Activated CD4-positive, alpha-beta T cell treated with anti-CD3 and anti-CD28 coated beads, Interleukin-2, amount 50 U/mL, for 48 hours (primary cell): ENCODE data around the gene E2F6.
"Not testable (repeated sequence)": the region's sequence is repeated elsewhere in the genome, so short reads cannot be mapped to it uniquely, and the experiment has no call there.

Source experiments
- DNase-seq, 2 experiments: peaks; one replicate each; pipeline ENCODE4 v3.0.0-alpha.2; 2020

E2F6 gene

DNA sequence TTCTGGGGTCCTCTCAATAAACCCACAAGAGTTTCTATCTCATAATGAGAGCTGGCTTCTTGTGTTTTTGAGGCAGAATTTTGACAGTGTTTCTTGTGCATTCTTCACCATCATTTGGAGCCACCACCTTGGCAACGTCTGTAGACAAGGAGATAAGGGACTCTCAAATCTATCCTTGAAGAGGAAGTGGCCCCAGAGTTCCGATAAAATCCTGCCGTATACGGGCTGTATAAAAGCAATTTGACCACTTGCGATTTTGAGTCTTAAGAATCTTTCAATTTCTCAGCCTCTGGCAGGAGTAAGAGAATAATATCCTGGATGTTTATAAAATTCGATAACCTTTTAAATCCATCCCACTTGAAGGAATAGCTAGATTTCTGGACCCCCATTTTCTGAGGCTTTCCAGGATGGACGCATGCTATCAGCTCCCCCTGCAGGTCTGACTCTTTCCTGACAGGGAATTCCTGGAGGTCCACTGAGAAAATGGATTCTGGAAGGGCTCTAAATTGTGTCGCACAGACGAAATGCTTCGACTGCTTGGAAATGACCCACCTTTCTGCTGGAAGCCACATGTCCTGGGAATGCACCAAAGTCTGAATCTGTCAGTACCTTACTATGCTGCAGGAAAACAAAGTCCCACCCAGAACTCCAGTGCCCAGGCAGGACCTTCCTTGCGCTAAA lies 54.1 kb downstream of the E2F6 start:
- DNase-seq, result no peak

DNA sequence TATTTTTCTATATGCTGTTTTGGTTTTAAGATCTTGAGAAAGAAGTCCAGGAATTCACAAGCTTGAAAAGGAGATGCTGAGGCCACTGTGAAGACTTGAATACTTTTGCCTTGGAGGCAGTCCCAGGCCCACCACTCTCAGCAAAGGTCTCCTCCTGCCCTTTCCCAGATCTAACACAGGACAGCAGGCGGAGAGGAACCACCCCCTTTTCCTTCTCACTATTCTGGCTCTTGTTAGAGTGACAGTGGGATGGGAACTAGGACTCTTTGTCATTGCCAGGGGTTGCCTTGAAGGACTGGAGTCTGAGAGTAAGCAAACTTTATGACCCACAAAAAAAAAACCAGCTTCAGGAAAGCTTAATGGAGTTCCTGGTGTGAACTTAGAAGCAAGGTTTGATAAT lies 54.7 kb downstream of the E2F6 start:
- DNase-seq, result no peak

DNA sequence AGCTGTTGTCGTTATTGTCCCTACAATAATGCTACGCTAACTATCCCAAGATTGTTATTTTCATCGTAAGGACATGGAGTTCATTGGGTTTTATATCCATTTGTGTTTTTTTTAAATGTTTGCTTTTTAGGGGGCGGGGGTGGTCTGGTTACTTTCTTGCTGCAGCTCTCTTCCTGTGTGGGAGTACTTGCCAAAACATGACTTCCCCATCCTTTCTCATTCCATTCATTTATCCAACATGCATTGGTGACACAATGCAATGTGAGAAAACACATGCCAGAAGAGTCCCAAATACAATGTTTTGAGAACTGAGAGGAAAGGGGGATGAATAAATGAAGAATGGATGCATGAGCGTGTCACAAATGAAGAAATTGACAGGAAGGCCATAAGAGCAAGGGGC lies 55.9 kb downstream of the E2F6 start:
- DNase-seq, result no peak

DNA sequence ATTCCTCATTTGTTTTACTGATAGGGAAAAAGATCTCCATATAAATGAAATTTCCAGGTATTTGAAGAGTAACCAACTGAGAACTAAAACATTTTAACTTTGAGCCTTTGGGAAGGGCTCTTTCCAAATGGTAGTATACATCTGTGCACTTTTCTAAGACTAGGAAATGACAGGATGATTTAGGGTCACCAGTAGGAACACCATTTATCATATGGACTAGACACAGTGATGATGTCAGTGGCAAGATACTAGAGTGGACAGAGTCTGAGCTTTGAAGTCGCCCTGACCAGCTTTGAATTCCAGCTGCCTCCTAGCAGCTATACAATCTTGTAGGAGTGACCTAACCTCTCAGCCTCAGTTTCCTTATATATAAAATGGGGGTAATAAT lies 56.4 kb downstream of the E2F6 start:
- no peak for DNase-seq

DNA sequence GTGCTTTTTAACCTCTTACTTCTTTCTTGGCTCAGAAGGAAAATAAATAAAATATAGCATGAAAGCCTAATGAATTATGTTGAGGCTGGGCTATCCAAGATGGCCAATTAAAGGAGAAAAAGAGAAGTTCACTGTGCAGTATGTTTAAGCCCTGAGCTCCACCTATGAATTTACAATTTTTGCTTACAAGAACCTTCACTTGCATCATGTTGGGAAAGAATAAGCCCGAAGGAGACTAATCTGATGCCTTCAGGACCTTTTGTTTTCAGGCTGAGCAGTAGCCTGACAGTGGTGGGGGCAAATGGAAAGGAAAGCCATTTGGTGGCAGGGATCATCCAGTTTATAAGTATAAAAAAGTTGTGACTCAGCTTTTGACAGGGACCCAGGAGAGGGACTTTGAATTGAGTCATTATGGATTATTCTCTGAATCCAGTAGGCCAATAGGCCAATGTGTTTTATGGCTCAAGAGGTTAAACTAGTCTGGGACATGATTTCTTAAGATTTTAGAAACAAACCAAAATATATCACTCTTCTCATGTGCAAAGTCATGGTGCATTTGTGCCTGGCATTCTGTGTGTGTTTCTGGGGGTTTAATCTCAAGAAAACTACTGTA lies 56.9 kb downstream of the E2F6 start:
- DNase-seq, result no peak

DNA sequence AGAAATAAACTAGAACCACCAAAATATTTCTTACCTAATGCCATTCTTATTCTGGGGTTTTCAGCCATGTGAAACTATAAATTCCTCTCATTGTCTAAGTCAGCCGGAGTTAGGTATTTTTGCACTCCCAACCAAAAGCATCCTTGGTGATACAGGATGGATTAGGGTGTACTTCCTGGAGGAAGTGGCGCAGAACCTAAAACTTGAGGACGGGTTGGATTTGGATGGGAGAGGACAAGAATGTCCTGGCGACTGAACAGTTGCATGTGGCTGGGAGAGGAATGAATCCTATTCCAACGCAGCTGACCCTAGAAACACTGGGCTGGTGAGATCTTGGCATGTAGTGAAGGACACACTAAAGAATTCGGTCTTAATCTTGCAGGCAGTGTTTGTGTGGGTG lies 58.5 kb downstream of the E2F6 start:
- no peak for DNase-seq

DNA sequence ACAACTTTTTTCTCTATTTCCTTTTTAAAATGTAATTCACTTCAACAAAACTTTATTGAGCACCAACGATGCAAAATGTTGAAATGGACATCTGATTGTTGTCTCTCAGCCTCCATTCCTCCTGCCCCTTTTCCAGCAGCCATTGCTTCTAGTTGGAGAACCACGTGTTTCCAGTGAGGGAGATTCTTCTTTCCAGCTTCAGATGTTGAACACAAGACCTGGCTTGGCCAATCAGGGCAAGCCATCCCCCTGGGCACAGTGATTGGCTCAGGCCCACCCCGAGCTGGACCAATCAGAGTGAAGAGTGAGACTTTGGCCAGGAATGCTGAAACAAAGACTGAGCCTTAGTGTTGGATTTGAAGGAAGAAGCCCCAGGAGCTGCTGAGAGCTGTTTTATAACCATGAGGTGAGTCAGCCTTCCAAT lies 59.0 kb downstream of the E2F6 start:
- DNase-seq, result no peak

DNA sequence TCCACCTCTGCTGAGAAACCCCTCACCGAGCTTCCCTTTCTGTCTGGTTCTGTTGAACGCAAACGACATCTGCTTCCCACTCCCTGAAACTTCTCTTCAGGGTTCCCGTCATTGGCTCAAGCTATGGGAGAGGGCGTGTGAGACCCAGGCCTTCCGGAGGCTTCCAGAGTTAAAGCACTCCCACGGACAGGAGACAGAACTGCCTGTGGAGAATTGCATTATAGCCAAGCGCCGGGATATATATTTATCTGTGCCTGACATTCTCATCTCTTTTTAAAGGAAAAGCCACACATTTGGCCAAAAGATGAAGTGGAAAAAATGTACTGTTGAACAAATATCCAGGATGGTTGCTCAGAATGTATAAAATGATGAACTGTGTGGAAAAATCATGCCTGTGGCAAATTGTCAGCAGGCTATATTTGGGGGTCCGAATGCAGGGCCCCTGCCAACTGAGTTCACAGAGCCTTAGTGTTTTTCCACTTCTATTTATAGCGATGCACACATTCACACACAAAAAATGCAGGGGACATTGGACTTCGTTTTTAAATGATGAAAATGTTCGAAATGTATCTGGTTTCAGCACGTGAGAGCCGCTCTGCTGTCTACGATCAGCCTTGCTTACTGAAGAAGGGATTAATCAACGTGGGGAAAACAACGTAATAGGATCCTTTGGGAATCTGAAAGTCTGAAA lies 59.5 kb downstream of the E2F6 start:
- DNase-seq, result no peak

DNA sequence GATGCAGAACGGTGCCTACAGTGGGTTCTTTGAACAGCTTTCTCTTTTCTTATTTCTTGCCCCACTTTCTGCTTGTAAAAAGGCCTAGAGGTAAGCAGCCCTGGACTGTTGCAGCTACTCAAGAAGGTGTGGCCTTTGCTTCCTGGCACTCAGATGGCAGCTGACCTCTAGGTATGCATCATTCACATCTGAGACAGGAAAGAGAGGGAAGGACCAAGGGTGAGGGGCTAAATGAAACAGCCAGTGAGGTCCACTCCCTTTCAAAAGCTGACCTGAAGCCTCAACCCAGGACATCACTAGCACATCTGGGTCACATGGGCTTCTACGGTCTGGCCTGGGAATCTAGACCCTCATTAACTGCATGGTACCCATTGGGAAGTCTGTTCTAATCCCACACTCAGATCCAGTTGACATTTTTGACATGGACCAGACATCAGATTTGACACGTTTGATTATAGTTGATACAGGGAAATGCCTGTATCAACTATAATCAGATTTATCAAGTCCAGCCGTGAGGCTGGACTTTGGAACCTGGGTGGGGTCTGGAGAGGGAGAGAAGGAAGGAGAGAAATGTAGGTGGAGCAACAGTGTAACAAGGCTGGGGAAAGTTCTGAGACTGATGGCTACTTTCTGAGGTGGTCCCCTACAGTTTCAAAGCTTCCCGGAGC lies 60.2 kb downstream of the E2F6 start:
- no peak for DNase-seq

DNA sequence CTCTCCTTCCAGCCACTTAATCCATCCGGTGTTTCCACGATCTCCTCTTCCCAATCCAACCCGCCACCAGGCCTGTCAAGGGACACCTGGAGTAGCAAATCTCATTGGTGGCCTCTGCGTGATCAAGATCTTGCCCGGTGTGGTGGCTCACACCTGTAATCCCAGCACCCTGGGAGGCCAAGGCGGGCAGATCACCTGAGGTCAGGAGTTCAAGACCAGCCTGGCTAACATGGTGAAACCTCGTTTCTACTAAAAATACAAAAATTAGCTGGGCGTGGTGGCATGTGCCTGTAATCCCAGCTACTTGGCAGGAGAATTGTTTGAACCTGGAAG lies 60.9 kb downstream of the E2F6 start:
- DNase-seq, result not testable (repeated sequence)

DNA sequence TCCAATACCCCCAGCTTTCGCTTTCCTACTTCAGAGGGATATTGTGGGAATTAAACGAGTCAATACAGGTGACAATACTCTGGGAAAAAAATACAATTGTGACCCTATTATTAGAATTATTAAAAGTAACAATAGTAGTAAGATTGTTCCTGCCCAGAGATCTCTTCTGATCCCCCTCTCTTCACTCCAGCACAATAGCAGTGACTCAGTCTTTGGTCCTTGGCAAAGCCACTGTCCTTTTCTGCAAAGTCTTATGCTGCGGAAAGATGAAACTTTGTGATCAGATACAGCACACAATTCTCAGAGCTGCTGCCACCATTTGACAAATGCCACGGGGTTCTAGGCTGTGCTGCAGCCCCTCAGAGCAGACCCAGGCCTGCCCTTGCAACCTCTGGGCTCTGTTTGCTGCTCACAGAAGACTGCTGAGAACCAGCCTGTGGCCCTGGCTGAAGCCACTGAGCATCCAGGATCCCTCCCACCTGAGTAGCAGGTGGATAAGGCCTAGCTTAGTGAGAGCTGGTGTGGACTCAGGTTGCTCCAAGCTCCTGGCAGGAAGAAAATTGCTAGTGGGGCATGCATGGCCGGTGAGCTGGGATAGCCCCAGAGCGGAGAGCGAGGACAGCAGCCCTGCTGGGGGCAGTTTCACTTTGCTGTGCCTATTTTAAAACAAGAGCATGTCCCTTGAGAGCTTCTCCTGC lies 61.4 kb downstream of the E2F6 start:
- no peak for DNase-seq

DNA sequence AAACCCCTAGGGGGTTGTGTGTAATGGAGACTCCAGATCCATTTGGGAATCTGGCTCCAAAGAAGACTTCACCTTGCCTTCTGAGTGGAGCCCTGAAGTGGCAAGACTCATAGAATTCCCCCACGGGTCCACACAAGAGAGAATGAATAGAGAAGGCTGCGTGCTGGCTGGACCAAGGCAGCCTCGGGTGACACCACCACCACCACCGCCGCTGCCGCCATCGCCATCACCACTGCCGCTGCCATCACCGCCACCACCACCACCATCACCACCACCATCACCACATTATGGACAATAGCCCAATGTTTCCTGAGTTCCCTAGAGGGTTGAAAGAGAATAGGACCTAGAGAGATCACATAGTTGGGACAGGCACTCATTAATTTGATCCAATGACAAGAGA lies 63.5 kb downstream of the E2F6 start:
- DNase-seq, result no peak

DNA sequence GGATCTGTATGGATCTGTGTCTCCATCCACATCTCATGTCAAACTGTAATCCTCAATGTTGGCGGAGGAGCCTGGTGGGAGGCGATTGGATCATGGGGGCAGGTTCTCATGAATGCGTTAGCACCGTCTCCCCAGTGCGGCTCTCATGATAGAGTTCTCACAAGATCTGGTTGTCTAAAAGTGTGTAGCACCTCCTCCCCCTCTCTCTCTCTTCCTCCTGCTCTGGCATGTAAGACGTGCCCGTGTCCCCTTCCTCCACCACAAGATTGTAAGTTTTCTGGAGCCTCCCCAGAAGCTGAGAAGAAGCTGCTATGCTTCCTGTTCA lies 66.6 kb downstream of the E2F6 start:
- DNase-seq, result no peak

DNA sequence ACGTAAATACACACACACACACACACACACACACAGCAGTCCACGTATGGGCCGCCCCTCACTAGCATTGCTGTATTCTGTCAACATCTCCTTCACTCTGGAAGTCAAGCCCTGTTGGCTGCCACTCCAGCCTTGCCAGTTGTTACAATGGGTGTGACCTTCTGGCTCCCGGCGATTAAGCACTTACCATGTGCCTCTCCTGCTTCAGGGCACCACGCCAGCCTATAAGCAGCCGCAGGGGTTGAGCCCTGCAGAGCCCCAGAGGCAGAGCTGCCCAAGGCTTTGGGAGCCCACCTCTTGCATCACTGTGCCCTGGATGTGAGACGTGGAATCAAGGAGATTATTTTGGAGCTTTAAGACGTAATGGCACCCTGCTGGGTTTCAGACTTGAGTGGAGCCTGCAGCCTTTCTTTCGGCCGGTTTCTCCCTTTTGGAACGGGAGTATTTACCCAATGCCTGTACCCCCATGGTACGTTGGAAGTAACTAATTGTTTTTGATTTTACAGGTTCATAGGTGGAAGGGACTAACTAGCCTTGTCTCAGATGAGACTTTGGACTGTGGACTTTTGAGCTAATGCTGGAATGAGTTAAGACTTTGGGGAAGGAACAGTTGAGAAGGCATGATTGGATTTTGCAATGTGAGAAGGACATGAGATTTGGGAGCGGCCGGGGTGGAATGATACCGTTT lies 67.1 kb downstream of the E2F6 start:
- no peak for DNase-seq

DNA sequence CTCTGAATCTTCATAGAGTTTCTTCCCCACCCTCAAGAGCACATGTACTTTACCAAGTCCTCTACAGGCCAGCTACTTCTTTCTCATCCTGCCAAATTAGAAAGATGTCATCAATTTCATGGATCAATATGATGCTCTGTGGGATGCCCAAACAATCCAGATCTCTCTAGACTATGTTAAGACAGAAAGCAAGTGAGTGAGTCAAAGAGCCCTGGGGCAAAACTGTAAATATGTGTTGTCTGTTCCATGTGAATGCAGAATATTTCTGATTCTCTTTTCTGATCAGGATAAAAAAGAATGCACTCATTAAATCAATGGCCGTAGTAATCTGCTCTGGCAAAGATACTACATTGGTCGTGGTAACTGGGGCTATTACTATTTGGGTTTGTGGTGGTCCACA lies 68.4 kb downstream of the E2F6 start:
- no peak for DNase-seq

DNA sequence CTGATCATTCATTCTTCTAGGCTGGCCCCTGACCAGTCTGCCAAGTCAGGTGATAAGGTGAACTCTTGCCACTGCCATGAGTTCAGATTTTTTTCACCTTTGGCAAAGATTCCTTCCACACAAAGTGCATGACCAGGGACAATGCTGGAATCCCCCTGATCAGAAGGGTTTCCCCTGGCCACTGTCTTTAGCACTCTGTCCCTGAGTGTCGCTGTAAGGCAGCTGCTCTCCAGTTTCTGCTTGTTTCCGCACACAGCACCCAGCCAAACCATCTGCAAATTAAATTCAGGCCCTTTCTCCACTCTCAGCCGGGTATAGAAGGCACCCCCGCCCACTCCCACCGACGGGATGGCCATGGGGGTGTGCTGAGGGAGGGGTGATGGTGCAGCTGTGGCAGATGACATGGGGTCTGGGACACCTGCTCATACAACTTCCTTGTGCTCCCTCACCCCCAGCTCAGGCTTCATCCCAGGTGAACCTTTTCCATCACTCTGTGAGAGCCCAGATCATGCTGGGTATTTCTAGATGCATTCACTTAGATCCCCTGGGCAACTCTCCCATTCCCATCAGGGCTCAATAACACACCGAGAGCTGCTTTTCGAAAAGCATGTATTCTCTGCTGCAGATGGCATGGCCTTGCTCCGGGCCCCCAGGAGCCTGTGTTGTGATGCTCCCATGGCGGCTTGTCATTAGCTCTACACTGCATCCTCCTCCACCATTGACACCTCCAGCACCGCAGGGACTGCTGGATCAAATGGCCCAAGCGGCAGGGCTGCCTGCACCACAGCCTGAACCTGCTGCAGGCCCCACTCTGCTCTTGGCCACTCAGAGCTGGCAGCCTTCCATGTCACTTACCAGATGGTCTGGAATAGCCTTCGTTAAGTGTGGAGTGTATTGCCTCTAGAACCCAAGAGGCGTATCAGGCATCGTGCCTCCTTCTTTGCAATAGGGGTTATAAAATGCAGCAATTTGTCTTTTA lies 69.2 kb downstream of the E2F6 start:
- no peak for DNase-seq

DNA sequence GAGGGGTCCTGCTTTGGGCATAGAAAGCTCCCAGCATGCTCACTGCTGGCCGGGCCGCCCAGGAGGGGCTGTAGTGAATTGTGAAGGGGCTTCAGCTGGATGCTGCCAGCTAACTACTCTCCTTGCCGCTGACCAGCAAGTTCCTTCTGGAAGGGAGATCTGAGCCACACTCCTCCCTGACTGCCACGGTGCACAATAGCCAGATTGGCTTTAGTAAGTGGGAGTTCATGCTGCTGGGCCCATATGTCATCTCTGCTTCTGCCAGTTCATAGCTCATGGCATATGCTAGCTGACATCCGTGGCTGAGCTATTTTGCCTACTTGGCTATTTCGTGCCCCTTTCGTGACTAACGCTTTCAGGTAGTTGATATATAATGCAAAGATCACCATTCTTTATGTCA lies 69.9 kb downstream of the E2F6 start:
- DNase-seq, result no peak

DNA sequence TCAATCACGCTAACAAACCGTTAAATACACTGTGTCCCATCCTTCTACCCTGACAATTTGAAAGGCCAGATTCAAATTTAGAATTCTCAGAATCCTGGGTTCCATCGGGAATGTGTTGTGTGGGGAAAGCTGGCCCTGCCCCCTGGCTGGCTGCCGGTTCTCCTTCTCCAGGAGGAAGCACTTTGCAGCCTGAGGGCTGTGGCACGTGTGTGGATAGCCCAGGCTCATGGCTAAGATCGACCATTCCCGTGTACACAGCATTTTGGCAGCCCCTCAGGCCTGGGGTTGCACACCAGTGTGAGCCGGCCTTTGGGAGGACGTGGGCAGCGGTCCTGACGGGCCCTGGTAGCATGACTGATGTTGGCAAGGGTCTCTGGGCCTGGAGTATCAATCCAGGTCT lies 70.6 kb downstream of the E2F6 start:
- no peak for DNase-seq
